ENCODE measurements around the gene IL17RE. TPM values are rescaled to one million over a fixed set of nuclear protein-coding genes. Genes with fewer than 3 reads are reported as not detected.
A peak's percentile ranks its signal among the peaks of the same experiment; 100 is the strongest.

IL17RE gene
- total RNA-seq, 1 experiment from 2014 or later: 5.0 TPM

DNA sequence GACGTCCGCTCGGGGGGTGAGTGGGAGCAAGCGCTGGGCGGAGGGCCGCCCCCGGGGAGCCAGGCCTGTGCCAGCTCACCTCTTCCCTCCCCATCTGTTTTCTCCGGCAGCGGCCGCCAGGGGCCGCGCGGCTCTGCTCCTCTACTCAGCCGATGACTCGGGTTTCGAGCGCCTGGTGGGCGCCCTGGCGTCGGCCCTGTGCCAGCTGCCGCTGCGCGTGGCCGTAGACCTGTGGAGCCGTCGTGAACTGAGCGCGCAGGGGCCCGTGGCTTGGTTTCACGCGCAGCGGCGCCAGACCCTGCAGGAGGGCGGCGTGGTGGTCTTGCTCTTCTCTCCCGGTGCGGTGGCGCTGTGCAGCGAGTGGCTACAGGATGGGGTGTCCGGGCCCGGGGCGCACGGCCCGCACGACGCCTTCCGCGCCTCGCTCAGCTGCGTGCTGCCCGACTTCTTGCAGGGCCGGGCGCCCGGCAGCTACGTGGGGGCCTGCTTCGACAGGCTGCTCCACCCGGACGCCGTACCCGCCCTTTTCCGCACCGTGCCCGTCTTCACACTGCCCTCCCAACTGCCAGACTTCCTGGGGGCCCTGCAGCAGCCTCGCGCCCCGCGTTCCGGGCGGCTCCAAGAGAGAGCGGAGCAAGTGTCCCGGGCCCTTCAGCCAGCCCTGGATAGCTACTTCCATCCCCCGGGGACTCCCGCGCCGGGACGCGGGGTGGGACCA lies 30.4 kb downstream of the IL17RE start:
- peaks cover 23% of the 10 kb centered on the region for H3K4me1 Mint-ChIP-seq (ENCODE audit: insufficient read depth, unreplicated experiment)
- no peaks in the 10 kb centered on the region for H3K9me3 Mint-ChIP-seq (ENCODE audit: unreplicated experiment)
- CTCF ChIA-PET: interaction anchor here (0.6 to 6.3 kb wide), 25 partner anchors 9 to 347 kb away, joined by 3 to 42 read pairs (median 5); partner anchors contain the start of genes IL17RC and IL17RE
- intact Hi-C loops (cut with micrococcal nuclease): loop anchor here (1.0 to 5.0 kb wide), 2 partner anchors 84 to 216 kb away; no protein-coding TSS in a partner anchor
- DNase-seq (ENCODE audit: unreplicated experiment): peak; percentile 77
- H3K27me3 Mint-ChIP-seq (ENCODE audit: insufficient read depth, unreplicated experiment): no peaks in the 10 kb centered on the region
- TF ChIP-seq, protein P1, sequence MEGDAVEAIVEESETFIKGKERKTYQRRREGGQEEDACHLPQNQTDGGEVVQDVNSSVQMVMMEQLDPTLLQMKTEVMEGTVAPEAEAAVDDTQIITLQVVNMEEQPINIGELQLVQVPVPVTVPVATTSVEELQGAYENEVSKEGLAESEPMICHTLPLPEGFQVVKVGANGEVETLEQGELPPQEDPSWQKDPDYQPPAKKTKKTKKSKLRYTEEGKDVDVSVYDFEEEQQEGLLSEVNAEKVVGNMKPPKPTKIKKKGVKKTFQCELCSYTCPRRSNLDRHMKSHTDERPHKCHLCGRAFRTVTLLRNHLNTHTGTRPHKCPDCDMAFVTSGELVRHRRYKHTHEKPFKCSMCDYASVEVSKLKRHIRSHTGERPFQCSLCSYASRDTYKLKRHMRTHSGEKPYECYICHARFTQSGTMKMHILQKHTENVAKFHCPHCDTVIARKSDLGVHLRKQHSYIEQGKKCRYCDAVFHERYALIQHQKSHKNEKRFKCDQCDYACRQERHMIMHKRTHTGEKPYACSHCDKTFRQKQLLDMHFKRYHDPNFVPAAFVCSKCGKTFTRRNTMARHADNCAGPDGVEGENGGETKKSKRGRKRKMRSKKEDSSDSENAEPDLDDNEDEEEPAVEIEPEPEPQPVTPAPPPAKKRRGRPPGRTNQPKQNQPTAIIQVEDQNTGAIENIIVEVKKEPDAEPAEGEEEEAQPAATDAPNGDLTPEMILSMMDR (IDR thresholded peaks at IDR 0.05; ENCODE audit: unreplicated experiment): peak; percentile 59
- POLR2A ChIA-PET: interaction anchor here (0.6 to 6.1 kb wide), 25 partner anchors 10 to 1300 kb away, joined by 3 to 49 read pairs (median 4); partner anchors contain the start of genes ARPC4, CAMK1, FANCD2 and IL17RC
- H3K27ac Mint-ChIP-seq (ENCODE audit: low read depth, unreplicated experiment): peak overlapping the region; percentile 86
- H3K4me3 Mint-ChIP-seq (ENCODE audit: unreplicated experiment): peak overlapping the region; percentile 90
- peaks cover 56% of the 10 kb centered on the region for H3K36me3 Mint-ChIP-seq (ENCODE audit: insufficient read depth, unreplicated experiment)
- TSS peak; percentile 66 for BruUV-seq (replicated peaks)

DNA sequence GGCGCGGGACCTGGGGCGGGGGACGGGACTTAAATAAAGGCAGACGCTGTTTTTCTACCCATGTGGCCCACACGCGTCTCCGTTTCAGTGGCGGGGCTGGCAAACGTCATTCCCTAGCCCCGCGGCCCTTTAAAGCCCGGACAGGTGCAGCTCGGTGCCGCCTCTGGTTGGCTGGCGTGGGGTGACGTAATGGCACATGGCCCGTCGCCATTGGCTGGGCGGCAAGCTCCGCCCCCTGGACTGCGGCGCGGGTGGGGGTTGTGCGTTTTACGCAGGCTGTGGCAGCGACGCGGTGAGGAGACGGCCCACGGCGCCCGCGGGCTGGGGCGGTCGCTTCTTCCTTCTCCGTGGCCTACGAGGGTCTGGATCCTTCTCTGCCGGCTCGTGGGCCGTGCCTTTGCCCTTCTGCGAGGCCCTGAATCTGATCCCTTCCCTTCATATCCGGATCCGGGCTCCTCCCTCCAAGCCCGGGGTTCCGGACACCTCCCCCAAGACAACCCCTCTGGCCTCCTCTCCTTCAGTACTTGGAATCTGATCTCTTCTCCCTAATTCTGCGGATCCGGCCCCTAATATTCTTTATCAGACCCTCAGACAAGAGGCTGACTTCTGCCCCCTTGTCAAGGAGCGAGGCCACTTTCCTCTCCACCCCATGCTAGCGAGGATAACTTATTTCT lies 31.1 kb downstream of the IL17RE start, which contains the start of gene CRELD1:
CRELD1 (plus strand) TSS at position 274 of the 674 bp plus-strand sequence. CDS start 605 bp downstream, outside the sequence.
- H3K36me3 Mint-ChIP-seq (ENCODE audit: insufficient read depth, unreplicated experiment): peaks cover 52% of the 10 kb centered on the region
- H3K9me3 Mint-ChIP-seq (ENCODE audit: unreplicated experiment): no peaks in the 10 kb centered on the region
- peak; percentile 92 for DNase-seq (ENCODE audit: unreplicated experiment)
- H3K27ac Mint-ChIP-seq (ENCODE audit: low read depth, unreplicated experiment): peak within 1 kb of the TSS; percentile 86
- H3K4me1 Mint-ChIP-seq (ENCODE audit: insufficient read depth, unreplicated experiment): peaks cover 23% of the 10 kb centered on the region
- TF ChIP-seq, protein P1 (IDR thresholded peaks at IDR 0.05; ENCODE audit: unreplicated experiment): no peak
- CTCF ChIA-PET: interaction anchor here (0.5 to 6.3 kb wide), 16 partner anchors 8 to 290 kb away, joined by 3 to 42 read pairs (median 5); partner anchors contain the start of genes IL17RC and IL17RE
- peak within 1 kb of the TSS; percentile 90 for H3K4me3 Mint-ChIP-seq (ENCODE audit: unreplicated experiment)
- no peaks in the 10 kb centered on the region for H3K27me3 Mint-ChIP-seq (ENCODE audit: insufficient read depth, unreplicated experiment)
- POLR2A ChIA-PET: interaction anchor here (0.6 to 6.1 kb wide), 24 partner anchors 9 to 1301 kb away, joined by 3 to 49 read pairs (median 4); partner anchors contain the start of genes ARPC4, CAMK1, FANCD2 and IL17RC
- BruUV-seq (replicated peaks): no TSS peak
- intact Hi-C loops (cut with micrococcal nuclease): loop anchor here (1.0 to 5.0 kb wide), 2 partner anchors 84 to 216 kb away; no protein-coding TSS in a partner anchor

DNA sequence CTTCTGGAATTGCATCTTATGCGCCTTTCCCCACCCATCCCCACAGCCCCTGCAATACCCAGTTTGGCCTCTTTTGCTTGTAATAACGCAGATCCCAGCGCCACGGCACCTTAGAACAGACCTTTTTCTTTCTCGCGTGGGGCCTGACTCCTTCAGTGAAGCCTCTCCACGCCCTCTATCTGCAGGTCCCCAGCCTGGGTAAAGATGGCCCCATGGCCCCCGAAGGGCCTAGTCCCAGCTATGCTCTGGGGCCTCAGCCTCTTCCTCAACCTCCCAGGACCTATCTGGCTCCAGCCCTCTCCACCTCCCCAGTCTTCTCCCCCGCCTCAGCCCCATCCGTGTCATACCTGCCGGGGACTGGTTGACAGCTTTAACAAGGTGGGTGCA lies 31.6 kb downstream of the IL17RE start:
- CTCF ChIA-PET: interaction anchor here (0.6 to 6.3 kb wide), 6 partner anchors 12 to 289 kb away, joined by 4 to 42 read pairs (median 5); partner anchors contain the start of gene IL17RE

More for the DNA sequence above, 31.6 kb downstream of the IL17RE start:
- no TSS peak for BruUV-seq (replicated peaks)
- TF ChIP-seq, protein P1 (IDR thresholded peaks at IDR 0.05; ENCODE audit: unreplicated experiment): peak; percentile 11
- no peak for DNase-seq (ENCODE audit: unreplicated experiment)
- Mint-ChIP-seq H3K27ac (ENCODE audit: low read depth, unreplicated experiment) (peak overlapping the region; percentile 86), H3K4me1 (ENCODE audit: insufficient read depth, unreplicated experiment) (peaks cover 23% of the 10 kb centered on the region), H3K36me3 (ENCODE audit: insufficient read depth, unreplicated experiment) (peaks cover 46% of the 10 kb centered on the region), H3K9me3 (ENCODE audit: unreplicated experiment) (no peaks in the 10 kb centered on the region), H3K27me3 (ENCODE audit: insufficient read depth, unreplicated experiment) (no peaks in the 10 kb centered on the region), H3K4me3 (ENCODE audit: unreplicated experiment) (peak overlapping the region; percentile 90)
- POLR2A ChIA-PET: interaction anchor here (0.6 to 6.1 kb wide), 11 partner anchors 12 to 141 kb away, joined by 3 to 49 read pairs (median 12); partner anchors contain the start of genes IL17RC, IL17RE and JAGN1
- intact Hi-C loops (cut with micrococcal nuclease): loop anchor here (5.0 kb wide), 1 partner anchor 217 kb away; no protein-coding TSS in a partner anchor

Data from MCF 10A (cell line).